HFF-Myc (cell line): ENCODE measurements around the gene GGA1.
A peak's percentile ranks its signal among the peaks of the same experiment; 100 is the strongest.

Source experiments
- DNase-seq: peaks from one replicate; pipeline ENCODE4 v3.0.0-alpha.2; 2011; ENCODE audit warnings: low read depth; ENCODE audit errors: extremely low read depth
- H3K4me3 ChIP-seq: replicated peaks from 2 replicates; pipeline ENCODE4 v1.5.1; 2011; ENCODE audit warnings: low read depth, mild to moderate bottlenecking, control low read depth, low read length
- TF ChIP-seq, protein P1 (sequence below): IDR thresholded peaks from 2 replicates; pipeline ENCODE4 v1.5.1; 2012; ENCODE audit warnings: mild to moderate bottlenecking, low read depth, low read length, control low read depth; ENCODE audit errors: missing control alignments

Gene GGA1

DNA sequence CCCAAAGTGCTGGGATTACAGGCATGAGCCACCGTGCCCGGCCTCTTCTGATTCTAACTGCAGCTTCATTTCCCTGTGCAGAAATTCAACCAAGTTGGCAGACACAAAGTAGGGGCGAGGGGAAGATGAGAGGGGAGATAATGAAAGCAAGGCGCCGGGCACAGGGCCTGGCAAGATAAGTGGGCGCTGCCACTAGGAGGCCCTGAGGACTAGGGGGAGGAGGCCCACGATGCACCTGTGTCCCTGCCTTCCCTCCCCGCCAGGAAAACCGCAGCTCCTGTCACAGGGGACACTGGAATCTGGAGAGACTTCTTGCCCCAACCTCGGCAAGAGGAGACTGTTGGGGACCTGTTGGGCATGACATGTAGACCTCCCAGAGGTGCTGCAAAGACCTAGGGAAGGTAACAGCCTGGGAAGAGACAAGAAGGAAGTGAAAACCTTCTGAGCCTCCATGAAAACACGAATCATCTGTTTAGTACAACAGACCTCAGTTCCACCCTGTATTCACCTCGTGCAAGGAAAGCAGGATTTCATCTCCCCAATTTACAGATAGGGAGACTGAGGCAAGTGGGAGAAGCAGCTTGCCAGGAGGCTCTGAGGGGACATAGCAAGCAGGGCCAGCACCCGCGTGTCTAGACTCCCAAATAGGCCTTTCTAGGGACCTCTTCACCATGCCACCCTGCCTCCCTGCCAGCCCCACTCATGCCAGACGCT is 63.7 kb downstream of the GGA1 start:
- no peak overlapping the region for H3K4me3 ChIP-seq
- TF ChIP-seq, protein P1, sequence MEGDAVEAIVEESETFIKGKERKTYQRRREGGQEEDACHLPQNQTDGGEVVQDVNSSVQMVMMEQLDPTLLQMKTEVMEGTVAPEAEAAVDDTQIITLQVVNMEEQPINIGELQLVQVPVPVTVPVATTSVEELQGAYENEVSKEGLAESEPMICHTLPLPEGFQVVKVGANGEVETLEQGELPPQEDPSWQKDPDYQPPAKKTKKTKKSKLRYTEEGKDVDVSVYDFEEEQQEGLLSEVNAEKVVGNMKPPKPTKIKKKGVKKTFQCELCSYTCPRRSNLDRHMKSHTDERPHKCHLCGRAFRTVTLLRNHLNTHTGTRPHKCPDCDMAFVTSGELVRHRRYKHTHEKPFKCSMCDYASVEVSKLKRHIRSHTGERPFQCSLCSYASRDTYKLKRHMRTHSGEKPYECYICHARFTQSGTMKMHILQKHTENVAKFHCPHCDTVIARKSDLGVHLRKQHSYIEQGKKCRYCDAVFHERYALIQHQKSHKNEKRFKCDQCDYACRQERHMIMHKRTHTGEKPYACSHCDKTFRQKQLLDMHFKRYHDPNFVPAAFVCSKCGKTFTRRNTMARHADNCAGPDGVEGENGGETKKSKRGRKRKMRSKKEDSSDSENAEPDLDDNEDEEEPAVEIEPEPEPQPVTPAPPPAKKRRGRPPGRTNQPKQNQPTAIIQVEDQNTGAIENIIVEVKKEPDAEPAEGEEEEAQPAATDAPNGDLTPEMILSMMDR = no peak
- DNase-seq = no peak

DNA sequence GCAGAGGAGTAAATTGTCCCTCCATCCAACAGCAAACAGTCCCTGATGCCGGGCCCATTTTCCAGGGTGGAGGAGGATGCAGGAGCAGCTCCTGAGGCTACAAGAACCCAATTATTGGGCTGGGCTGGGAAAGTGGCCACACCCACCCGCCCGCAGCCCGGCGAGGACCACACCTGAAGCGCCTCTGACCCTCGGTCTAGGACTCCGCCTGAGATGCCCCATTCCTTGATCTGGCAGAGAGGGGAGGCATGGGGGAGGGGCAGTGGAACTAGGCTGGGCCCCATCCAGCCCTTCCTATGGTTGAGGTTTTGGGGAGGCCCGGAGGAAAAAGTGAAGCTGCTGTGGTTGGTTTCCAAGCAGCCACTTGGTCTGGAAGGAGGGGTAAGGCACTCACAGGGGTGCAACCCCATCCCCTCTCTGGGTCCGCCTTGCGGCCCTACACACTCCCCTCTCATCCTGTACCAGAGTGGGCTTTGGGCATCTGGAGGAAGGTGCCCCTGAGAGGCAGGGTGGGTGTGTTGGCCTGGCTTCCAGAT is 64.4 kb downstream of the GGA1 start:
- TF ChIP-seq, protein P1 = no peak
- H3K4me3 ChIP-seq = no peak overlapping the region
- DNase-seq = no peak

DNA sequence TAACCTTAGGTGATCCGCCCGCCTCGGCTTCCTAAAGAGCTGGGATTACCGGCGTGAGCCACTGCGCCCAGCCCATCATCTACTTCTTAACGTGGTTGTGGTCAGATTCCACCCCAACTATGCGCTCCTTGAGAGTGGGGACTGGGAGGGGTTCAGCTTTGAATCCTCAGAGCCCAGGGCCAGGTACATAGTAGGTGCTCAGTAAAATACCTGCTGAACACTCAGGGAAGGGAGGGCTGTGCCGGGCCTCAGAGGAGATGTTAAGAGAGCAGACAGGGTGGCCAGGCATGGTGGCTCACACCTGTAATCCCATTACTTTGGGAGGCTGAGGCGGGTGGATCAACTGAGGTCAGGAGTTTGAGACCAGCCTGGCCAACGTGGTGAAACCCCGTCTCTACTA is 65.6 kb downstream of the GGA1 start:
- TF ChIP-seq, protein P1 = no peak
- H3K4me3 ChIP-seq = no peak overlapping the region
- DNase-seq = no peak

DNA sequence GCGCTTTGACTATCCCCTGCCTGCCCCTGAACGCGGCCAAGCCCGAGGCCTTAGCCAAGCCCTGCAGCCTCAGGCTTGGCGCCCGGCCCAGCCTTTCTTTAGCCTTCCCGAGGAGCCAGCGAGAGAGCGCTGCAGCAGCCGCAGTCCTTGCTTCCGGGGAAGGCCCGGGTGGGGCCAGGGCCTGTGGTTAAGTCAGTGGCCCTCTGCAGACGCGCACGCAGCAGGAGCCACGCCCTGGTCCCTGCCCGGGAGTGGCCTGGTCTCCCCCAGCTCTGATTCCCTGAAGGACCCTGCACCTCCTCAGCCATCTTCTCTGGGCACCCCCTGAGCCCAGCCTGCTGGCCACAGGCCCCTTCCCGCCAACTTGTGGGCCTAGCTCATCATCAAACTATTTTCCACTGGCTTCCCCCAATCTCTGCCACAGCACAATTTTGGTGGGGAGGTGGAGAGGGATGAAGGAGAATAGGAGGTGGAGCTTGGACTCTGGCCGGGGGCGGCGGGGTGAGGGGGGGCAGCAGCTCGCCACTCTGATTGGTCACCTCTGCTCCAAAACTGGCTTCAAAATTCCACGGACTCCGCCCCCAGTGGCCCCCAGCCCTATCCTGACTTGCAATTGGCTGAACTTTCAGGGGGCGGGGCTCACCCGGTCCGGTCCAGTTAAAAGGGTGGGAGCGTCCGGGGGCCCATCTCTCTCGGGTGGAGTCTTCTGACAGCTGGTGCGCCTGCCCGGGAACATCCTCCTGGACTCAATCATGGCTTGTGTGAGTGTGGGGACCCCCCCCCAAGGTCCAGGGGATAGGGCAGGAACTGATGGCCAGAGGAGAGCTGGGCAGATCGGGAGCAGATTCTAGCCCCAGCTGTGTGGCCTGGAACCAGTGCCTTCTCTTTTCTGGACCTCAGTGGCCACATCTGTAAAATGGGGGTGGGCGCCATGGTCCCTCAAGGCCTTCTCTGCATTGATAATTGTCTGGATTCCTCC is 66.6 kb downstream of the GGA1 start, which contains the start of gene LGALS1:
TSS of gene LGALS1 (plus strand) at position 686 of the 979 bp plus-strand sequence. CDS start at position 753, 67 bp downstream.
- TF ChIP-seq, protein P1 = no peak
- peak within 1 kb of the TSS; percentile 88 for H3K4me3 ChIP-seq
- DNase-seq = peak; percentile 93

DNA sequence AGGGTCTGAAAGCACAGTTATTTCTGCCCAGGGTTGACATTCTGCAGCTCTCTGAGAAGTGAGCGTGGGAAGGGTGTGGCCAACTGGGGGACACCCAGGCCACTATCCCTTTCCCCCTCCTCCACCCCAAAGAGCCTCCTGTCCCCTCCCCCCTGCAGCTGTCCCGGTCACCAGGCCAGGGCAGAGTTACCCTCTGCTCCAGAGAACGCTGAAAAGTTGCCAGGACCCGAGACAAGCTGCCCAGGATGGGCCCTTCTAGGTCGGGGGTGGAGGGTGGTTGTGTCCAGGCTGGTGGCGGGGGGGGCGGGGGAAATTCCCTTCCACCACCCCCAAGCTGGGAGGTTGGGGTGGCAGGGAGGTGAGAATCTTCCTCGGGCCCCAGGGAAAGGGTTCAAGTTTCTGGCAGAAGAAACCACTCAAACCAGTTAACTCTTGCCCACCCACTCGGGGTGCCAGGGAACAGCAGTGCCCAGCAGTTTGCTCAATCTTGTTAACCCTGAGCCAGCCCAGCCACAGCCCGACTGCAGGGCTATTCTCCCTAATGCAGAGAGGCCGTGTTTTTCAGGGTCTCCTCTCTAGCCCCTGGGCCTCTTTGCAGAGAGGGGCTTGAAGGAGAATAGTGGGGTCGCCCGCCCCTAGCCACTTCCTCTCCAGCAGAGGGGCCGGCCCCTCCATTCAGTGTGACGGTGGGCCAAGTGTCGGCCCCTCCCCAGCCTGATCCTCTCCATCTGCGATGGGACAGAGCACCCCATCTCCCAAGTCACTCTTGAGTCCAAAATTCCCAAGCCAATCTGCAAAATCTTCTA is 67.5 kb downstream of the GGA1 start:
- H3K4me3 ChIP-seq = peak overlapping the region; percentile 88
- DNase-seq = no peak
- TF ChIP-seq, protein P1 = no peak
